ENCODE results near the gene ARHGAP15.

DNA sequence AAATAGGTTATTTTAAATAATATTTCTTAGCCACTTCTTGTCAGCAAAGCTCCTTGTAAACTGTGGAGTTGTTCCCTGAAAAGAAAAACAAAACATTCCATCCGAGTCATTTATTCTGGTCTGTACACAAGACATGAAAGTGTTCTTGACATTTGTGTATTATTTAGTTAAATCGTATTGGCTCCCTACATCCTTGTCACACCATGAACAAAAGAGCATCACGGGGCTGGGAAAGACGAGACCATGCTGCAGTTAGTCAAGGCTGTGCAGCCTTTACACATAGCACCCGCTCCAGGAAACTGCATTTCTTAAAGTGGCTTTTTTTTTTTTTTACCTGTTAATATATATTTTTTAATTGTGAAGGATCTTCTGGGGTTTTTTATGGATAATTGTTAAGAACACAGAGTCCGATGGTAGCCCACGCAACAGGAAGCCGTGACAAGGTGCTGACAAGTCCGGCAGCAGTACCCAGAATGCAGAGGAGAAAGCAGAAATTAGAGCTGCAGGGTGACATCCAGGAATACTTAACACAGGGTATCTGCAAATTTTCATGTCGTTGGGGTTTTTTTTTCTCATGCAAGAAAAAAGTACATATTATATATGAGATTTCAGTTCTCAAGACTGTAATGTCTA is 588.4 kb downstream of the ARHGAP15 start:
- TF ChIP-seq, protein P1, sequence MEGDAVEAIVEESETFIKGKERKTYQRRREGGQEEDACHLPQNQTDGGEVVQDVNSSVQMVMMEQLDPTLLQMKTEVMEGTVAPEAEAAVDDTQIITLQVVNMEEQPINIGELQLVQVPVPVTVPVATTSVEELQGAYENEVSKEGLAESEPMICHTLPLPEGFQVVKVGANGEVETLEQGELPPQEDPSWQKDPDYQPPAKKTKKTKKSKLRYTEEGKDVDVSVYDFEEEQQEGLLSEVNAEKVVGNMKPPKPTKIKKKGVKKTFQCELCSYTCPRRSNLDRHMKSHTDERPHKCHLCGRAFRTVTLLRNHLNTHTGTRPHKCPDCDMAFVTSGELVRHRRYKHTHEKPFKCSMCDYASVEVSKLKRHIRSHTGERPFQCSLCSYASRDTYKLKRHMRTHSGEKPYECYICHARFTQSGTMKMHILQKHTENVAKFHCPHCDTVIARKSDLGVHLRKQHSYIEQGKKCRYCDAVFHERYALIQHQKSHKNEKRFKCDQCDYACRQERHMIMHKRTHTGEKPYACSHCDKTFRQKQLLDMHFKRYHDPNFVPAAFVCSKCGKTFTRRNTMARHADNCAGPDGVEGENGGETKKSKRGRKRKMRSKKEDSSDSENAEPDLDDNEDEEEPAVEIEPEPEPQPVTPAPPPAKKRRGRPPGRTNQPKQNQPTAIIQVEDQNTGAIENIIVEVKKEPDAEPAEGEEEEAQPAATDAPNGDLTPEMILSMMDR (conservative IDR thresholded peaks at IDR 0.05; ENCODE audit: low read length) = no peak
- no peak for TF ChIP-seq EZH2phosphoT487 (IDR thresholded peaks at IDR 0.05; ENCODE audit: borderline replicate concordance, low read depth, low read length)

Measured in OCI-LY7 (cell line).